Breast epithelium (tissue), 3 donors: ENCODE measurements around the gene CLK3.
A peak's percentile ranks its signal among the peaks of the same experiment; 100 is the strongest.

Source experiments
- CTCF ChIP-seq, 3 donors: fragments of 450-650 bp; IDR thresholded peaks; one replicate each; pipeline ENCODE4 v1.5.1; 2016 to 2017; ENCODE audit warnings: antibody characterized with exemption in 3 of 3, mild to moderate bottlenecking in 3 of 3, moderate library complexity in 3 of 3
- POLR2A ChIP-seq: fragments of 450-650 bp; IDR thresholded peaks from one replicate; pipeline ENCODE4 v1.6.1; 2016; ENCODE audit warnings: antibody characterized with exemption, mild to moderate bottlenecking, moderate library complexity

- TF ChIP-seq CTCF (IDR thresholded peaks at IDR 0.05): peak; percentile 44 to 90 (median 86)
- TF ChIP-seq POLR2A: no peak
Measured at GRCh38 chr15:74635228-74635627, 19.6 kb downstream of the CLK3 start.
